ENCODE data around the gene MCF2L.

DNA sequence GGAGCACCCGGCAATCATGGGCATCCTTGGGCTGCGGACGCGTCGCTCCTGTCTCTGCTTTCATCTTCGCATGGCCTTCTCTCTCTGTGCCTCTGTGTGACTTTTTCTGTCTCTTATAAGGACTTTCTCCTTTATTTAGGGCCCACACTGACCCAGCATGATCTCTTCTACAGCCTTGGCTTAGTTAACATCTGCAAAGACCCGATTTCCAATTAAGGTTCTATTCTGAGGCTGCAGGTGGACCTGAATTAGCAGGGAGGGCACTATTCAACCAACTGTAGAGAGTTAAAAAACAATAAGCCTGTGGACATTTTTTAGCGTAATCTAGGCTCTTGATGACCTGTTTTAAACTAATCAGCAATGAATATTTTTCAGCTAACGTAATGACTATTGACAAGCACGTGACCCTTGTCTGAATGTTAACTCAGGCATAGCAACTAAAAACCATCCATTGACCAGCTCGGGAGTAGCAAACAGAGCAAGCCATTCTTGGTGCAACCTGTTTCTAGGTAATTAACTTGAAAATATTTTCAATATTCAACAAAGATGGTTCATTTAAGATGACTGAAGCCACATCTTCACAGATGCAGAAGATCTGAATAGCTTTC lies 168.8 kb downstream of the MCF2L start:
- TF ChIP-seq, protein P1, sequence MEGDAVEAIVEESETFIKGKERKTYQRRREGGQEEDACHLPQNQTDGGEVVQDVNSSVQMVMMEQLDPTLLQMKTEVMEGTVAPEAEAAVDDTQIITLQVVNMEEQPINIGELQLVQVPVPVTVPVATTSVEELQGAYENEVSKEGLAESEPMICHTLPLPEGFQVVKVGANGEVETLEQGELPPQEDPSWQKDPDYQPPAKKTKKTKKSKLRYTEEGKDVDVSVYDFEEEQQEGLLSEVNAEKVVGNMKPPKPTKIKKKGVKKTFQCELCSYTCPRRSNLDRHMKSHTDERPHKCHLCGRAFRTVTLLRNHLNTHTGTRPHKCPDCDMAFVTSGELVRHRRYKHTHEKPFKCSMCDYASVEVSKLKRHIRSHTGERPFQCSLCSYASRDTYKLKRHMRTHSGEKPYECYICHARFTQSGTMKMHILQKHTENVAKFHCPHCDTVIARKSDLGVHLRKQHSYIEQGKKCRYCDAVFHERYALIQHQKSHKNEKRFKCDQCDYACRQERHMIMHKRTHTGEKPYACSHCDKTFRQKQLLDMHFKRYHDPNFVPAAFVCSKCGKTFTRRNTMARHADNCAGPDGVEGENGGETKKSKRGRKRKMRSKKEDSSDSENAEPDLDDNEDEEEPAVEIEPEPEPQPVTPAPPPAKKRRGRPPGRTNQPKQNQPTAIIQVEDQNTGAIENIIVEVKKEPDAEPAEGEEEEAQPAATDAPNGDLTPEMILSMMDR (IDR thresholded peaks at IDR 0.05; ENCODE audit: low read length), result no peak
- TF ChIP-seq EZH2phosphoT487 (IDR thresholded peaks at IDR 0.05; ENCODE audit: low read length), result no peak
- TF ChIP-seq EZH2 (optimal IDR thresholded peaks at IDR 0.05; ENCODE audit: low read depth, low read length), result no peak
